ENCODE results near the gene MRPL10.

Gene MRPL10

GRCh38 chr17:47819475-47819874 is 11.9 kb downstream of the MRPL10 start:
- no peak overlapping the region for H3K4me3 ChIP-seq (ENCODE audit: low read length in 2 of 2)
- no peak overlapping the region for H3K4me2 ChIP-seq (ENCODE audit: insufficient read depth, low read length, poor library complexity, severe bottlenecking)
- no peak overlapping the region for H2AFZ ChIP-seq (ENCODE audit: low read length)
- no peak overlapping the region for H2BK12ac ChIP-seq (ENCODE audit: low read length)
- H3K4ac ChIP-seq (ENCODE audit: low read length), result no peak overlapping the region
- H2BK120ac ChIP-seq (ENCODE audit: low read depth, low read length), result no peak overlapping the region
- DNase-seq (ENCODE audit: low spot score), result no peak
- H3K9me3 ChIP-seq (replicated peaks in 1 of 2; ENCODE audit: control insufficient read depth in 2 of 2, insufficient read depth in 1 of 2, low read depth in 1 of 2, low read length in 2 of 2), result no peaks in the 10 kb centered on the region
- H3K79me1 ChIP-seq (ENCODE audit: low read depth, low read length), result peaks cover 4% of the 10 kb centered on the region
- no peak overlapping the region for H3K27ac ChIP-seq (replicated peaks; ENCODE audit: low read length)
- H3K14ac ChIP-seq (ENCODE audit: low read length), result no peak overlapping the region
- no peak overlapping the region for H4K91ac ChIP-seq (ENCODE audit: low read depth, low read length, poor library complexity)
- H2AK5ac ChIP-seq (ENCODE audit: low read depth, low read length), result no peak overlapping the region
- H3K27me3 ChIP-seq (ENCODE audit: control insufficient read depth in 3 of 3, insufficient read depth in 3 of 3, low read depth in 1 of 3, low read length in 3 of 3), result no peaks in the 10 kb centered on the region
- H2BK5ac ChIP-seq (ENCODE audit: low read length), result no peak overlapping the region
- no peak overlapping the region for H3K23ac ChIP-seq (ENCODE audit: low read depth, low read length, poor library complexity)
- no CpG with 5 or more reads among the region's 10 CpGs for WGBS, 2 donors (ENCODE audit: extremely low coverage in 2 of 2, insufficient read length in 2 of 2, insufficient replicate concordance in 1 of 2)
- H3K18ac ChIP-seq (ENCODE audit: low read length), result no peak overlapping the region
- H3K36me3 ChIP-seq (replicated peaks in 1 of 2; ENCODE audit: control insufficient read depth in 2 of 2, insufficient read depth in 2 of 2, low read length in 2 of 2), result peaks cover 18 to 21% of the 10 kb centered on the region in 2 donors
- H3K4me1 ChIP-seq (ENCODE audit: control insufficient read depth in 2 of 2, insufficient read depth in 1 of 2, low read depth in 1 of 2, low read length in 2 of 2), result peaks cover 7 to 9% of the 10 kb centered on the region in 2 donors
- no peak overlapping the region for H3K9ac ChIP-seq (ENCODE audit: low read depth, low read length, poor library complexity)
- no peak overlapping the region for H4K8ac ChIP-seq (ENCODE audit: low read depth, low read length)
- H2BK15ac ChIP-seq (ENCODE audit: low read length), result no peak overlapping the region

- Histone ChIP-seq H4K91ac (ENCODE audit: low read depth, low read length, poor library complexity) (no peak overlapping the region), H2BK15ac (ENCODE audit: low read length) (no peak overlapping the region), H3K18ac (ENCODE audit: low read length) (no peak overlapping the region), H3K9ac (ENCODE audit: low read depth, low read length, poor library complexity) (peak overlapping the region; percentile 38), H3K4me2 (ENCODE audit: insufficient read depth, low read length, poor library complexity, severe bottlenecking) (no peak overlapping the region), H3K27ac (replicated peaks; ENCODE audit: low read length) (no peak overlapping the region), H3K36me3 (replicated peaks in 1 of 2; ENCODE audit: control insufficient read depth in 2 of 2, insufficient read depth in 2 of 2, low read length in 2 of 2) (peaks cover 7 to 8% of the 10 kb centered on the region in 2 donors), H3K4ac (ENCODE audit: low read length) (no peak overlapping the region), H3K14ac (ENCODE audit: low read length) (no peak overlapping the region), H3K27me3 (ENCODE audit: control insufficient read depth in 3 of 3, insufficient read depth in 3 of 3, low read depth in 1 of 3, low read length in 3 of 3) (no peaks in the 10 kb centered on the region), H2AFZ (ENCODE audit: low read length) (no peak overlapping the region), H3K23ac (ENCODE audit: low read depth, low read length, poor library complexity) (no peak overlapping the region), H2AK5ac (ENCODE audit: low read depth, low read length) (no peak overlapping the region), H3K4me1 (ENCODE audit: control insufficient read depth in 2 of 2, insufficient read depth in 1 of 2, low read depth in 1 of 2, low read length in 2 of 2) (peaks cover 7 to 9% of the 10 kb centered on the region in 2 donors), H3K9me3 (replicated peaks in 1 of 2; ENCODE audit: control insufficient read depth in 2 of 2, insufficient read depth in 1 of 2, low read depth in 1 of 2, low read length in 2 of 2) (no peaks in the 10 kb centered on the region), H4K8ac (ENCODE audit: low read depth, low read length) (no peak overlapping the region), H2BK12ac (ENCODE audit: low read length) (no peak overlapping the region), H3K79me1 (ENCODE audit: low read depth, low read length) (peaks cover 4% of the 10 kb centered on the region), H2BK120ac (ENCODE audit: low read depth, low read length) (no peak overlapping the region), H2BK5ac (ENCODE audit: low read length) (no peak overlapping the region), H3K4me3 (ENCODE audit: low read length in 2 of 2) (no peak overlapping the region)
- WGBS, 2 donors (ENCODE audit: extremely low coverage in 2 of 2, insufficient read length in 2 of 2, insufficient replicate concordance in 1 of 2), result no CpG with 5 or more reads among the region's 11 CpGs
- no peak for DNase-seq (ENCODE audit: low spot score)
Measured at GRCh38 chr17:47818002-47818695, 13.2 kb downstream of the MRPL10 start.

GRCh38 chr17:47816947-47817346 is 14.4 kb downstream of the MRPL10 start:
- Histone ChIP-seq H3K36me3 (replicated peaks in 1 of 2; ENCODE audit: control insufficient read depth in 2 of 2, insufficient read depth in 2 of 2, low read length in 2 of 2) (peaks cover 7 to 8% of the 10 kb centered on the region in 2 donors), H3K4me1 (ENCODE audit: control insufficient read depth in 2 of 2, insufficient read depth in 1 of 2, low read depth in 1 of 2, low read length in 2 of 2) (peaks cover 5 to 7% of the 10 kb centered on the region in 2 donors), H2AFZ (ENCODE audit: low read length) (no peak overlapping the region), H3K23ac (ENCODE audit: low read depth, low read length, poor library complexity) (no peak overlapping the region), H2BK120ac (ENCODE audit: low read depth, low read length) (no peak overlapping the region), H4K8ac (ENCODE audit: low read depth, low read length) (no peak overlapping the region), H2BK12ac (ENCODE audit: low read length) (no peak overlapping the region), H2BK15ac (ENCODE audit: low read length) (no peak overlapping the region), H3K9me3 (replicated peaks in 1 of 2; ENCODE audit: control insufficient read depth in 2 of 2, insufficient read depth in 1 of 2, low read depth in 1 of 2, low read length in 2 of 2) (no peaks in the 10 kb centered on the region), H2AK5ac (ENCODE audit: low read depth, low read length) (no peak overlapping the region), H3K9ac (ENCODE audit: low read depth, low read length, poor library complexity) (peak overlapping the region; percentile 70), H3K14ac (ENCODE audit: low read length) (no peak overlapping the region), H3K18ac (ENCODE audit: low read length) (no peak overlapping the region), H3K4me2 (ENCODE audit: insufficient read depth, low read length, poor library complexity, severe bottlenecking) (no peak overlapping the region), H3K4ac (ENCODE audit: low read length) (no peak overlapping the region), H3K4me3 (ENCODE audit: low read length in 2 of 2) (no peak overlapping the region), H3K79me1 (ENCODE audit: low read depth, low read length) (peaks cover 4% of the 10 kb centered on the region), H3K27ac (replicated peaks; ENCODE audit: low read length) (no peak overlapping the region), H3K27me3 (ENCODE audit: control insufficient read depth in 3 of 3, insufficient read depth in 3 of 3, low read depth in 1 of 3, low read length in 3 of 3) (no peaks in the 10 kb centered on the region), H4K91ac (ENCODE audit: low read depth, low read length, poor library complexity) (no peak overlapping the region), H2BK5ac (ENCODE audit: low read length) (no peak overlapping the region)
- no peak for DNase-seq (ENCODE audit: low spot score)
- WGBS, 2 donors (ENCODE audit: extremely low coverage in 2 of 2, insufficient read length in 2 of 2, insufficient replicate concordance in 1 of 2), result no CpG with 5 or more reads among the region's 10 CpGs

- no peak overlapping the region for H4K8ac ChIP-seq (ENCODE audit: low read depth, low read length)
- H4K91ac ChIP-seq (ENCODE audit: low read depth, low read length, poor library complexity), result no peak overlapping the region
- peaks cover 4 to 5% of the 10 kb centered on the region in 2 donors for H3K4me1 ChIP-seq (ENCODE audit: control insufficient read depth in 2 of 2, insufficient read depth in 1 of 2, low read depth in 1 of 2, low read length in 2 of 2)
- no peak overlapping the region for H3K4ac ChIP-seq (ENCODE audit: low read length)
- peaks cover 4% of the 10 kb centered on the region for H3K79me1 ChIP-seq (ENCODE audit: low read depth, low read length)
- no peaks in the 10 kb centered on the region for H3K27me3 ChIP-seq (ENCODE audit: control insufficient read depth in 3 of 3, insufficient read depth in 3 of 3, low read depth in 1 of 3, low read length in 3 of 3)
- H3K23ac ChIP-seq (ENCODE audit: low read depth, low read length, poor library complexity), result no peak overlapping the region
- H3K14ac ChIP-seq (ENCODE audit: low read length), result no peak overlapping the region
- H2AFZ ChIP-seq (ENCODE audit: low read length), result no peak overlapping the region
- no peak overlapping the region for H2BK15ac ChIP-seq (ENCODE audit: low read length)
- H3K36me3 ChIP-seq (replicated peaks in 1 of 2; ENCODE audit: control insufficient read depth in 2 of 2, insufficient read depth in 2 of 2, low read length in 2 of 2), result peaks cover 7 to 8% of the 10 kb centered on the region in 2 donors
- H3K4me2 ChIP-seq (ENCODE audit: insufficient read depth, low read length, poor library complexity, severe bottlenecking), result no peak overlapping the region
- no peak overlapping the region for H3K18ac ChIP-seq (ENCODE audit: low read length)
- H3K4me3 ChIP-seq (ENCODE audit: low read length in 2 of 2), result peak overlapping the region in 1 of 2 donors; percentile 48
- no peak overlapping the region for H2BK12ac ChIP-seq (ENCODE audit: low read length)
- H3K9ac ChIP-seq (ENCODE audit: low read depth, low read length, poor library complexity), result peak overlapping the region; percentile 70
- H2BK120ac ChIP-seq (ENCODE audit: low read depth, low read length), result no peak overlapping the region
- no CpG with 5 or more reads among the region's 21 CpGs for WGBS, 2 donors (ENCODE audit: extremely low coverage in 2 of 2, insufficient read length in 2 of 2, insufficient replicate concordance in 1 of 2)
- no peaks in the 10 kb centered on the region for H3K9me3 ChIP-seq (replicated peaks in 1 of 2; ENCODE audit: control insufficient read depth in 2 of 2, insufficient read depth in 1 of 2, low read depth in 1 of 2, low read length in 2 of 2)
- no peak overlapping the region for H2AK5ac ChIP-seq (ENCODE audit: low read depth, low read length)
- DNase-seq (ENCODE audit: low spot score), result no peak
- no peak overlapping the region for H3K27ac ChIP-seq (replicated peaks; ENCODE audit: low read length)
- H2BK5ac ChIP-seq (ENCODE audit: low read length), result peak overlapping the region; percentile 39
Measured at GRCh38 chr17:47816111-47816735, 15.1 kb downstream of the MRPL10 start.

All from neuronal stem cell (in vitro differentiated cells).